Subcutaneous abdominal adipose tissue (tissue), 5 donors: ENCODE measurements around the gene LSAMP.

Source experiments
- H3K27ac ChIP-seq: one replicate; pipeline ENCODE4 v1.7.0; 2013; ENCODE audit warnings: low read depth, mild to moderate bottlenecking, inconsistent platforms, low read length, moderate library complexity
- H3K27me3 ChIP-seq, 5 donors: one replicate each; pipeline ENCODE4 v1.7.0; 2013; ENCODE audit warnings: low read length in 5 of 5, inconsistent platforms in 1 of 5; ENCODE audit not compliant: control insufficient read depth in 5 of 5, insufficient read depth in 4 of 5
- H3K36me3 ChIP-seq, 5 donors: one replicate each; pipeline ENCODE4 v1.7.0; 2013; ENCODE audit warnings: low read length in 5 of 5; ENCODE audit not compliant: control insufficient read depth in 5 of 5, insufficient read depth in 5 of 5
- H3K4me1 ChIP-seq, 5 donors: one replicate each; pipeline ENCODE4 v1.7.0; 2013; ENCODE audit warnings: low read length in 5 of 5, mild to moderate bottlenecking in 3 of 5, moderate library complexity in 1 of 5; ENCODE audit not compliant: control insufficient read depth in 5 of 5, insufficient read depth in 5 of 5
- H3K4me3 ChIP-seq, 5 donors: one replicate each; pipeline ENCODE4 v1.7.0; 2013; ENCODE audit warnings: low read length in 5 of 5, low read depth in 1 of 5
- H3K9ac ChIP-seq, 5 donors: one replicate each; pipeline ENCODE4 v1.7.0; 2013; ENCODE audit warnings: low read length in 5 of 5, mild to moderate bottlenecking in 4 of 5, moderate library complexity in 3 of 5
- H3K9me3 ChIP-seq, 5 donors: one replicate each; pipeline ENCODE4 v1.7.0; 2013; ENCODE audit warnings: low read length in 5 of 5; ENCODE audit not compliant: control insufficient read depth in 5 of 5
- donor health status: healthy.
- donor health status: healthy.
- donor health status: healthy.
- donor health status: healthy.
- donor health status: healthy.

The LSAMP gene

GRCh38 chr3:116453666-116454346 is 8.5 kb upstream of the LSAMP start:
- no peaks in the 10 kb centered on the region for H3K27me3 ChIP-seq
- H3K36me3 ChIP-seq: no peaks in the 10 kb centered on the region
- H3K4me1 ChIP-seq: no peaks in the 10 kb centered on the region
- H3K9me3 ChIP-seq: no peaks in the 10 kb centered on the region
- no peak overlapping the region for H3K9ac ChIP-seq
- H3K27ac ChIP-seq: no peak overlapping the region
- no peak overlapping the region for H3K4me3 ChIP-seq

GRCh38 chr3:116449546-116450350 is 4.5 kb upstream of the LSAMP start:
- Histone ChIP-seq H3K9ac (no peak overlapping the region), H3K36me3 (no peaks in the 10 kb centered on the region), H3K4me3 (no peak overlapping the region), H3K27ac (no peak overlapping the region), H3K9me3 (no peaks in the 10 kb centered on the region), H3K4me1 (peaks cover 0 to 5% (median 0%) of the 10 kb centered on the region in 5 donors), H3K27me3 (peaks cover 0 to 5% (median under 1%) of the 10 kb centered on the region in 5 donors)

GRCh38 chr3:116445990-116446389 is 703 bp upstream of the LSAMP start:
- no peak overlapping the region for H3K27ac ChIP-seq
- peaks cover 0 to 10% (median 6%) of the 10 kb centered on the region in 5 donors for H3K27me3 ChIP-seq
- no peak overlapping the region for H3K4me3 ChIP-seq
- H3K4me1 ChIP-seq: peaks cover 0 to 7% (median 0%) of the 10 kb centered on the region in 5 donors
- no peak overlapping the region for H3K9ac ChIP-seq
- no peaks in the 10 kb centered on the region for H3K36me3 ChIP-seq
- H3K9me3 ChIP-seq: no peaks in the 10 kb centered on the region

GRCh38 chr3:116444819-116445310 is 422 bp downstream of the LSAMP start:
- Histone ChIP-seq H3K27me3 (peaks cover 0 to 10% (median 6%) of the 10 kb centered on the region in 5 donors), H3K27ac (no peak overlapping the region), H3K9ac (no peak overlapping the region), H3K9me3 (no peaks in the 10 kb centered on the region), H3K4me3 (peak overlapping the region; percentile 6 to 54 (median 52)), H3K36me3 (no peaks in the 10 kb centered on the region), H3K4me1 (peaks cover 0 to 7% (median 0%) of the 10 kb centered on the region in 5 donors)

GRCh38 chr3:116444115-116444747 is 1.1 kb downstream of the LSAMP start:
- Histone ChIP-seq H3K4me3 (peak overlapping the region; percentile 6 to 54 (median 52)), H3K9ac (no peak overlapping the region), H3K9me3 (no peaks in the 10 kb centered on the region), H3K36me3 (no peaks in the 10 kb centered on the region), H3K27me3 (peaks cover 0 to 10% (median 6%) of the 10 kb centered on the region in 5 donors), H3K27ac (no peak overlapping the region), H3K4me1 (peaks cover 0 to 7% (median 0%) of the 10 kb centered on the region in 5 donors)

GRCh38 chr3:116443191-116443661 is 2.1 kb downstream of the LSAMP start:
- Histone ChIP-seq H3K9ac (no peak overlapping the region), H3K27me3 (peaks cover 0 to 10% (median 6%) of the 10 kb centered on the region in 5 donors), H3K4me3 (peak overlapping the region in 2 of 5 donors; percentile 19 to 47), H3K4me1 (peaks cover 0 to 7% (median 0%) of the 10 kb centered on the region in 5 donors), H3K9me3 (no peaks in the 10 kb centered on the region), H3K27ac (no peak overlapping the region), H3K36me3 (no peaks in the 10 kb centered on the region)

- H3K36me3 ChIP-seq: no peaks in the 10 kb centered on the region
- no peak overlapping the region for H3K9ac ChIP-seq
- no peak overlapping the region for H3K27ac ChIP-seq
- H3K4me3 ChIP-seq: no peak overlapping the region
- peaks cover 0 to 7% (median 0%) of the 10 kb centered on the region in 5 donors for H3K4me1 ChIP-seq
- peaks cover 0 to 10% (median 6%) of the 10 kb centered on the region in 5 donors for H3K27me3 ChIP-seq
- H3K9me3 ChIP-seq: no peaks in the 10 kb centered on the region
Measured at GRCh38 chr3:116442331-116443021, 2.8 kb downstream of the LSAMP start.

- Histone ChIP-seq H3K27me3 (peaks cover 0 to 10% (median 6%) of the 10 kb centered on the region in 5 donors), H3K36me3 (no peaks in the 10 kb centered on the region), H3K9ac (no peak overlapping the region), H3K9me3 (no peaks in the 10 kb centered on the region), H3K4me1 (peaks cover 0 to 7% (median 0%) of the 10 kb centered on the region in 5 donors), H3K4me3 (no peak overlapping the region), H3K27ac (no peak overlapping the region)
Measured at GRCh38 chr3:116441652-116442051, 3.6 kb downstream of the LSAMP start.

GRCh38 chr3:116440196-116440595 is 5.1 kb downstream of the LSAMP start:
- Histone ChIP-seq H3K9ac (no peak overlapping the region), H3K36me3 (no peaks in the 10 kb centered on the region), H3K27me3 (peaks cover 0 to 10% (median 6%) of the 10 kb centered on the region in 5 donors), H3K4me3 (no peak overlapping the region), H3K27ac (no peak overlapping the region), H3K4me1 (peaks cover 0 to 7% (median 0%) of the 10 kb centered on the region in 5 donors), H3K9me3 (no peaks in the 10 kb centered on the region)
